GDM1 (cell line): ENCODE data around the gene H19.

ENCODE experiments used
- DNase-seq: peaks from one replicate; lab custom pipeline; 2025; lab: John Stamatoyannopoulos, UW

H19 gene

GRCh38 chr11:1982873-1983600, 14.6 kb downstream of the H19 start:
- DNase-seq: no peak

- no peak for DNase-seq
Measured at GRCh38 chr11:1979607-1980006, 18.0 kb downstream of the H19 start.

GRCh38 chr11:1978720-1979473, 18.7 kb downstream of the H19 start:
- DNase-seq: no peak

GRCh38 chr11:1975185-1975584, 22.5 kb downstream of the H19 start:
- no peak for DNase-seq

- DNase-seq: no peak
Measured at GRCh38 chr11:1970956-1971355, 26.7 kb downstream of the H19 start.

GRCh38 chr11:1969776-1970175, 27.9 kb downstream of the H19 start:
- no peak for DNase-seq

- DNase-seq: no peak
Measured at GRCh38 chr11:1969035-1969434, 28.6 kb downstream of the H19 start.

GRCh38 chr11:1968454-1969002, 29.1 kb downstream of the H19 start:
- DNase-seq: no peak

GRCh38 chr11:1967641-1968225, 29.9 kb downstream of the H19 start:
- DNase-seq: no peak

- DNase-seq: no peak
Measured at GRCh38 chr11:1966531-1966930, 31.1 kb downstream of the H19 start.

GRCh38 chr11:1964955-1965354, 32.7 kb downstream of the H19 start:
- no peak for DNase-seq

GRCh38 chr11:1964348-1964747, 33.3 kb downstream of the H19 start:
- DNase-seq: no peak

GRCh38 chr11:1963864-1964263, 33.8 kb downstream of the H19 start:
- DNase-seq: no peak

- no peak for DNase-seq
Measured at GRCh38 chr11:1959786-1960185, 37.9 kb downstream of the H19 start.

GRCh38 chr11:1958367-1958766, 39.3 kb downstream of the H19 start:
- no peak for DNase-seq

- no peak for DNase-seq
Measured at GRCh38 chr11:1953489-1954266, 44.0 kb downstream of the H19 start.

- no peak for DNase-seq
Measured at GRCh38 chr11:1952806-1953482, 44.7 kb downstream of the H19 start.

GRCh38 chr11:1949922-1950321, 47.7 kb downstream of the H19 start:
- no peak for DNase-seq

GRCh38 chr11:1949302-1949701, 48.3 kb downstream of the H19 start:
- no peak for DNase-seq

- DNase-seq: no peak
Measured at GRCh38 chr11:1948389-1948788, 49.3 kb downstream of the H19 start.

GRCh38 chr11:1947592-1948237, 49.9 kb downstream of the H19 start:
- no peak for DNase-seq
